ENCODE measurements around the gene GGTA1.

DNA sequence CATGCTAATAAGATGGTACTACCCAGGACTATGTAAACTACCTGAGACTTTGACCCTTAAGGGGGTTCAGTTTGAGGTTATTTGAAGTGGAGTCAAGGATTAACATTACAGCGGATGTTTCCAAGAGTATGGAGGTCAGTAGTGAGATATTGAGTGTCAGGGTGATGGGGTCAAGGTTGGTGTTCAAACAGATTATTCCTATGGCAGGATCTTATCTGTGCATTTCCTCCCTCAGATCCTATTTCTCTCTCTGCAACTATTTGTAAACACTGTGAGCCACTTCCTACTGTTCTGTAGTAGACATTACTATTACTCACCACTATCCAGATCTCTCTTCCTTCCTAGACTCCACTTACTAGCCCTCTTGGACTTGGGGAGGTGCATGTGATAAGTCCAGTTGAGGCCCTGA, 75.6 kb downstream of the GGTA1 start:
- no peak for TF ChIP-seq SIN3A (IDR thresholded peaks at IDR 0.05; ENCODE audit: borderline replicate concordance, low read depth, low read length)
- no peak for TF ChIP-seq CTCF (IDR thresholded peaks at IDR 0.05)
- no peak for TF ChIP-seq YY1 (IDR thresholded peaks at IDR 0.05; ENCODE audit: low read depth)
- no peak for TF ChIP-seq EP300 (IDR thresholded peaks at IDR 0.05; ENCODE audit: borderline replicate concordance in 1 of 2, low read depth in 1 of 2, low read length in 1 of 2)
- TF ChIP-seq ELF1 (IDR thresholded peaks at IDR 0.05), result no peak
- TF ChIP-seq MXI1 (IDR thresholded peaks at IDR 0.05; ENCODE audit: low read depth, low read length), result no peak
- TF ChIP-seq RCOR1 (IDR thresholded peaks at IDR 0.05; ENCODE audit: low read length), result no peak

Data from SK-N-SH (cell line).